Choroid plexus epithelial cell (primary cell): Measurements from ENCODE around the gene TMPRSS9.

Source experiments
- DNase-seq: peaks from one replicate; pipeline ENCODE4 v3.0.0-alpha.2; 2010; ENCODE audit warnings: low read depth
- H3K4me3 ChIP-seq: 2 replicates; pipeline ENCODE4 v1.5.1; 2011; ENCODE audit warnings: low read depth, mild to moderate bottlenecking, control low read depth, low read length, moderate library complexity
- TF ChIP-seq, protein P1 (sequence below): conservative IDR thresholded peaks from 2 replicates; pipeline ENCODE4 v1.5.1; 2011; ENCODE audit warnings: low read depth, mild to moderate bottlenecking, control low read depth, inconsistent platforms, low read length, moderate library complexity

Gene TMPRSS9

DNA sequence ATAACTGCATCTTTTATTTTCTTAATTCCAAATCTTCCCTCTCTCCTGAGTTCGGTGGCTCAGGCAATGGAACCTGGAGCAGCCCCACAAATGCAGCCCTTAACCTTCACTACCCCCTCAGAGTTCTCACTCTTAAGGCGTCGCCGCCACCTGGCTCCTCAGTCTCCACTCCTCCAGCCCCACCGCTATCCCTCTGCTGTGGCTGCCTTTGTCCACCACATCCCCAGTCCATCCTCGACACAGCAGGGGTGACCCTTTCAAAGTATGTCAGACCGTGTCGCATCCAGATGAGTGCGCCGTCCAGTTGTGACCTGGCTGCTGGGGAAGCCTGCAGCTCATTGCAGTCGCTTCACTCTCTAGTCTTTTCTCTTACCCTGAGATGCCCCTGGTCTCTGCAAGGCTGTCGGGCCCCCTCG, 30.6 kb upstream of the TMPRSS9 start:
- DNase-seq: no peak
- TF ChIP-seq, protein P1, sequence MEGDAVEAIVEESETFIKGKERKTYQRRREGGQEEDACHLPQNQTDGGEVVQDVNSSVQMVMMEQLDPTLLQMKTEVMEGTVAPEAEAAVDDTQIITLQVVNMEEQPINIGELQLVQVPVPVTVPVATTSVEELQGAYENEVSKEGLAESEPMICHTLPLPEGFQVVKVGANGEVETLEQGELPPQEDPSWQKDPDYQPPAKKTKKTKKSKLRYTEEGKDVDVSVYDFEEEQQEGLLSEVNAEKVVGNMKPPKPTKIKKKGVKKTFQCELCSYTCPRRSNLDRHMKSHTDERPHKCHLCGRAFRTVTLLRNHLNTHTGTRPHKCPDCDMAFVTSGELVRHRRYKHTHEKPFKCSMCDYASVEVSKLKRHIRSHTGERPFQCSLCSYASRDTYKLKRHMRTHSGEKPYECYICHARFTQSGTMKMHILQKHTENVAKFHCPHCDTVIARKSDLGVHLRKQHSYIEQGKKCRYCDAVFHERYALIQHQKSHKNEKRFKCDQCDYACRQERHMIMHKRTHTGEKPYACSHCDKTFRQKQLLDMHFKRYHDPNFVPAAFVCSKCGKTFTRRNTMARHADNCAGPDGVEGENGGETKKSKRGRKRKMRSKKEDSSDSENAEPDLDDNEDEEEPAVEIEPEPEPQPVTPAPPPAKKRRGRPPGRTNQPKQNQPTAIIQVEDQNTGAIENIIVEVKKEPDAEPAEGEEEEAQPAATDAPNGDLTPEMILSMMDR: no peak
- H3K4me3 ChIP-seq: peak overlapping the region; percentile 86

DNA sequence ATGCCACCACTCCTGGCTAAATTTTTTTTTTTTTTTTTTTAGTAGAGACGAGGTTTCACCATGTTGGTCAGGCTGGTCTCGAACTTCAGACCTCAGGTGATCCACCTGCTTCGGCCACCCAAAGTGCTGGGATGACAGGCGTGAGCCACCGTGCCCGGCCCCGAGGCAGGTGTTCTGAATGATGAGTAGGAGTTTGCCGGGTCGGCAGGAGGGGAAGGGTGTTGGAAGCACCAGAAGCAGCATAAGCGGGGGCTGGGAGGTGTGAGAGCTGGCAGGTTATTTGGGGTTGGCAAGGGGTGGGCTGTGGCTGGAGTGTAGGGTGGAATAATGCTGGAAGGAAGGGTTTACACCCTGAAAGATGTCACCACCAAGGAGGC, 29.8 kb upstream of the TMPRSS9 start:
- H3K4me3 ChIP-seq: no peak overlapping the region
- DNase-seq: no peak
- TF ChIP-seq, protein P1: no peak

DNA sequence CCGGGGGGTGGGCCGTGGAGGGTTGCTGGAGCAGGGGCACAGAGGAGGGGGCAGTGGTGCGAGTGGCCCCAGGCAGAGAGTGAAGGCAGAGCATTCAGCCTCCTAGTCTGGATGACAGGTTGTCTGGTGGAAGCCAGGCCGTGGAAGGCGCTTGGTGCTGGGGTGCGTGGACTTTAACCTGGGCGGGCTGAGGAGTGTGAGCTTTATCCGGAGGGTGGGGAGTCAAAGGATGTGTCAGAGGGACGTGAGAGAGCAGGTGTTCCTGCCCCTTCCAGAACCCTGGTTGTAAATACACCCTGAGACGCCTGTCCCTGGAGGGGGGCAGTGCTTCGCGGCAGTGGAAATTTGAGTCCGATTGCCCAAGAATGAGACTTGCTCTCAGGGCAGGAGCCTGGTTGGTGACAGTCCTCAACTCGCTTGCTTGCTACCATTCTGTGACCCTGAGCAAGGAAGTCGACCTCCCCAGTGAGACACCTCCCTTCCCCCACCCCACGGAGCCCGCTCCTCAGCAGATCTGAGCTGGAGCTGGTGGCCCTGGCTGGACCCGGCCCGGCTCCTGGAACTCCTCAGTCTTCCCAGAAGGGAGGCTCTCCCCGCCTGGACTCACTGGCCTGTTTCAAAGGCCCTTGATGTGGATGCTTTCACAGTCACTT, 29.3 kb upstream of the TMPRSS9 start:
- no peak for DNase-seq
- TF ChIP-seq, protein P1: no peak
- H3K4me3 ChIP-seq: no peak overlapping the region

DNA sequence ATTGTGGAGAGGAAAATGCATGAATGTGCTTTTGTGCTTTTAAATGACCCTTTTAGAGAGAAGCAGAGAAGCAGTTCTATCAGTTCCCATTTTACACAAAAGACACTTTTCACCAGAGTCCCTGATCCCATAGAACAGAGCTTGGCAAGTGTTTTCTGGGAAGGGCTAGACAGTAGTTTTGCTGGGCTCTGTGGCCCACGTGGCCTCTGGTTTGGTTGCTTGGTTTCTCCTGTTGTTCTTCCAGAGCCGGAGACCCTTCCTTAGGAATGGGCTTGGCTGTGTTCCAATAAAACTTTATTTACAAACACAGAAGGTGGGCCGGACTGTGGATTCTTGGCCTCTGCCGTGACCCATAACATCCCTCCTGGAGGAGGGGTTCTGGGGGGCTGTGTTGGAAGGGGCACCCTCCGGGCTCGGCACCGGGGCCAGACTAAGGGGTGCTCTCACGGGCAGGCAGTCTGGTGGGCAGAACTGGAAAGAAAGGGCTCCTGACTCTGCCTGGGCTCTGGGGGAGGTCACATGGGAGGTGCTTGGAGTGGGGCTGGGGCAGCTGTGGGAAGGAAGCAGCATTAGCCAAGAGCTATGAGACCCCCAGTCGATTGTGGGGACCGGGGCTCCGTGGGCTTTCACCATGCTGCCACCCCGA, 28.3 kb upstream of the TMPRSS9 start:
- H3K4me3 ChIP-seq: no peak overlapping the region
- no peak for DNase-seq
- TF ChIP-seq, protein P1: no peak

DNA sequence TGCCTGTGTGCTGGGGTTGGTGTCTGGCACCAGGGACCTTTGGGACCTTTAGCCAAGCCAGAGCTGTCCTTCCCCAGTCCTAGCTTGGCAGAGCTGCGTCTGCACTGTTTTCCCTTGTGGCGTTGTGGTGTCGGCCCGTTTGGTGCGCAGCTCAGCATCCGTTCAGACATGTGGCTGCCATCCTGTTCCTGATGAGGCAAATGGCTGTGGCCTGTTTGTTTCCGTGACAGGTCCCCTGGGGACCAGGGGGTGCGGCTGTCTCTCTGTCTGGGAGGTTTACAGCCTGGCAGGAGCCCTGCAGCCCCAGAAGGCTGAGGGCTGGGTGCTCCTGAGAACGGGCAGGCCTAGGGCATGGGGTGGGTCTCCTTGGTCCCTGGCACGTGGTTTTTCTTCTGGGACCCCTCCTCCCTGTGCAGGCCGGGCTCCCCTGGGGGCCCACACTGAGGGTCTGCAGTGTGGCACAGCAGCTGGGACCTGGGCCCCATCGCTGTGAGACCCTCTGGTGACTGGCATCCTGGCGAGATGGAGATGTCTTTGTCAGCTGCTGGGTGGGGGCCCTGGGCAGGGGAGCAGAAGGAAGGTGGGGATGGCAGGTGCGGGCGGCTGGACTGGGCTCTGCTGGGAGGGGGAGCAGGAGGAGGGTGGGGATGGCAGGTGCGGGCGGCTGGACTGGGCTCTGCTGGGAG, 27.6 kb upstream of the TMPRSS9 start:
- no peak overlapping the region for H3K4me3 ChIP-seq
- DNase-seq: no peak
- TF ChIP-seq, protein P1: no peak

DNA sequence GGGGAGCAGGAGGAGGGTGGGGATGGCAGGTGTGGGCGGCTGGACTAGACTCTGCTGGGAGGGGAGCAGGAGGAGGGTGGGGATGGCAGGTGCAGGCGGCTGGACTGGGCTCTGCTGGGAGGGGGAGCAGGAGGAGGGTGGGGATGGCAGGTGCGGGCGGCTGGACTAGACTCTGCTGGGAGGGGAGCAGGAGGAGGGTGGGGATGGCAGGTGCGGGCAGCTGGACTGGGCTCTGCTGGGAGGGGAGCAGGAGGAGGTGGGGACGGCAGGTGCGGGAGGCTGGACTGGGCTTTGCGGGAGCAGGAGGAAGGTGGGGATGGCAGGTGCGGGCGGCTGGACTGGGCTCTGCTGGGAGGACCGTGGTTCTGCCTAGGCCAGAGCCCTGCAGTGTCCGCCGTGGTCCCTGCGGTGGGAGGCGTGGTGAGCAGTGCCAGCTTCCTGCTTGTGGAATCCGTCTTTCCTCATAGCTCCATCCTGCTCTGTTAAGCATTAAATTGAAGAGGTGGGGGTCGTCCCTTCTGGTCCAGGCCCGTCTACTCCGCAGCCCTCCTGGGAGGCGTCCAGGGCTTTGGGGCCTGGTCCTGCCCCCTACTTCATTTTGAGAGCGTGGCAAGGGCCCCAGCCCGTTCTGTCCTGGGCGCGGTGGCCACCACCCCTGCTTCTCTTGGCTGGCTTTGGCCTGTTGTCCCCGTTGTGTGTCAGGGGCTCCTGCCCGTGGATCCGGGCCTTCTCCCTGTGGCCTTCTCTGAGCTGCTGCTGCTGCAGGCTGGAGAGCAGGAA, 26.8 kb upstream of the TMPRSS9 start:
- no peak overlapping the region for H3K4me3 ChIP-seq
- TF ChIP-seq, protein P1: no peak
- no peak for DNase-seq
